T1000 (cell line): ENCODE measurements around the gene MYO5C.

Experiments
- DNase-seq: peaks from one replicate; lab custom pipeline; 2025; ENCODE audit warnings: mixed read lengths; lab: John Stamatoyannopoulos, UW

The MYO5C gene

GRCh38 chr15:52278636-52279367 lies 16.8 kb downstream of the MYO5C start:
- no peak for DNase-seq

GRCh38 chr15:52278135-52278534 lies 17.5 kb downstream of the MYO5C start:
- no peak for DNase-seq

GRCh38 chr15:52277575-52277974 lies 18.0 kb downstream of the MYO5C start:
- DNase-seq: no peak

GRCh38 chr15:52276256-52276770 lies 19.3 kb downstream of the MYO5C start:
- no peak for DNase-seq

DNA sequence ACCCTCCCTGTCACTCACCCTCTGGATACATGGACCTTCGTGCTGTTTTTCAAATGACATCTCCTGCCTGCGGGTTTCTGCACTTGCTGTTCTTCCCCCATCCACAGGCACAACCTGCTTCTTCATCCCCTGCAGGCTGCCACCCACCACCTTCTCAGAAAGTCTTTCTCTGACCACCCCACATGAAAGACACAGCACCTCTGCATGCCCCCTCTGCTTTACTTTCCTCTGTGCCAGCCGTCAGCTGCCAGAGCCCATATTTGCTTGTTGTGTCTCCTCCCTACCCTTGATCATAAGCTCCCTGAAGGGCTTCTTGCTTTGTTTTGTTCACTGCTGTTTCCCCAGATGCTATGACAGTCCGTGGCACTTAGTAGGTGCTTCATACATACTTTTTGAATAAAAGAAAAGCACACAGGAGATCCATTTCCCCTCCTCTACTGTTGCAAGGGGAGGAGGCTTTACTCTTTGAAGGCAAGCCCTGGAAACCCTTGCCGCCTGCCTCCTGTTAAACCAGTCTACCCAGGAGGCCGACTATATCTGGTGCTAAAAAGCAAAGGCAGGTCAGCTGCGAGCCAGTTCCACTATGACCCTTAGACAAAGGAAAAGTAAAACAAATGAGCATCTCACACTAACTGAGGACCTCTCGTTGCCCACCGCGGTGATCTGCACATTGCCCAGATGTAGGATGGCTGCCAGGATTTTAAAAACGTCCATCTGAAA lies 31.9 kb downstream of the MYO5C start:
- no peak for DNase-seq

- DNase-seq: no peak
These were observed 33.2 kb downstream of the MYO5C start for GRCh38 chr15:52262364-52262763.

DNA sequence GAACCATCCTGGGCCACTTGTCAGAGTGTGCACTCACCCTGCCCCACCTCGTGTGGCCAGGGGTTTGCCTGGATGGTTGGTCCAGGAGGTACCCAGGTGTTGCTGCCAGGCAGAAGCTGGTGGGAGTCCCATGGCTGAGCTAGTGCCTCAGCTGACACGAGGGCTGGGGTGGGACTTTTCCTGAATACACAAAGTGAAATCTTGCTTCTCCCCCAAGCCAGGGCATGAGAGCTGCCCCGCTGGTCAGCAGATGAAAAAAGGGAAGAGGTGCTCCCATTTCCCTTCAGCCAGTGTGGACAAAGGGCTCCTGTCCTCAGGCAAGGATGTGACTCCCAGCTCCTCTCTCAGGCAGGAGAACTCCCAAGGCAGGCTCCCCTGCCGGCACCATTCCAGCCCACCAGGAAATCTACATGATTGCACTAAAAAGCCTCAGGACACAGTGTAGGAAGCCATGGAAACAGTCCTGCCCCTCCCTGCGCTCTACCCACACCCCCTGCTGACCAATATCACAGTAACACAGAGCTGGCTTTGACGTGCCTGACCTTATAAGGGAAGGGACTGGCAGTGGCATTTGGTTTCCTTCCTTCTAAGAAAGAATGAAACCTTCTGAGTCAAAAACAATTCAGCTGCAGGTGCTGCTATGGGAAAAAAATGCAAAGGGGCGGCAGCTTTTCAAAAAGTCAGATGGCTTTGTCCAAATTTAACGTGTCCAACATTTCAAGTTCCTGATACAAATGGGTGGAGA lies 33.9 kb downstream of the MYO5C start:
- DNase-seq: peak; percentile 63

DNA sequence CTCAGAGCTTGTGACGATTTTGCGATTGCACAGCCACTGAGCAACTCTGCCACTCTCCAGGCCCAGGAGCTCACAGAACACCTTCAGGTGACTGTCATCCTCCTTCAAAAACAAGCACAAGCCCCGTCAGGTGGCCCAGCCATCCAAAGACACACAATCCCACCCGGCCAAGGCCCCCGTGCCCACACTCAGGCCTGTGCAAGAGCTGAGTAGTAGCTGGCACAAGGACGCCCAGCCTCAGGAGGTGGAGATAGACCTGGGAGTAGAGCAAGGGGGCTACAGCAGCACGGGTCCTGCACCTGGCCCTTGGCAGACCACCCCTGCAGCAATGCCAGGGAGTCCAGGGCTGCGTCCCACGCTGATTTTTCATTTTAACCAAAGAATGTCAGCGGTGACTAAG lies 34.6 kb downstream of the MYO5C start:
- no peak for DNase-seq

DNA sequence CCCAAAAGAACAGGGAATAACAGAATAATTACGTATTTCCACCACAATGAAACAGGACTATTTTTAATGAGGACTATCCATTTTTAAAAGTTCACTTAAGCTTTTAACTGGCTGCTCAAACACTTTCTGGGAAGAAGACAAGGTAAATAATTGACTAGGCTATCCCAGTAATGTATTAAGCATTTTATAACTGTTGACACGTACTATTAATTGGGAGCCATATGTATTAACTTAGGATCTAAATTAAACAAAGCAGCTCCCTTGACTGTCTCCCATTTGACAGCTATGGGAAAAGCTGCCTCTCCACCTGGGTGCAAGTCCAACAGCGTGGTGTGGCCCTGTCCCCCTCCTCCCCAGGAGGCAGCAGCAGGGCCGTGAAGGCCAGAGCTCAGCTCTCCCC lies 36.1 kb downstream of the MYO5C start:
- no peak for DNase-seq

DNA sequence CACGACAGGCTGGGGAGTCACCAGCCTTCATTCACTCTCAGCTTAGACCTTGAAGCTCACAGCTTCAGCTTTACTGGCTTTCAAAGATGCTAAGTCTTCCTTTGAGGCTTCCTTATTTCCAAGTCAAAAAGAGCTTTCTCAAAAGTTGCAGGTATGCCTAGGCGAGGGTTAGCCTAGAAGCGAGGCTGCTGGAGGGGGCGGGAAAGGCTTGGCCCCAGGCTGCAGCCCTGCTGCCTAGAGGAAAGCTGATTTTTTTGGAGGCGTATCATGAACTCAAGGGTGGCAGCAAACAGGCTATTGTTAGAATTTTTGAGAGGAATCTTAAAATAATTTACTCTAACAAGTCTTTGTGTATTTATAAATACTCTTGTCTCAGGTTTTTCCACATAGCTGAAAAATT lies 37.1 kb downstream of the MYO5C start:
- DNase-seq: no peak

DNA sequence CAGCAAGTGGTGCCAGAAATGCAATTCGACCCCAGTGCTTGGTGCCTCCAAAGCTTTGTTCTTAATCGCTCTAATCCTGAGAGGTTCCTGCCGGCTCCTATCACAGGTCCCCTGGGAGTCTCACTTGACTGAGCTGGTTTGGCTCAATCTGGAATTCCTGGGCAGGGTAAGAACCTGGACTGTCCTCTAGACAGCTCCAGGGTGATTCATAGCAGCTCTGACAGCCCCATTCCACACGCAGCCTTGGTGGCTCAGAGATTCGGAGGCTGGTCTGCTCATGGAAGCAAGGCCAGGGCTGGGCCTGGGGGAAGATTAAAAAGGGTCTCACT lies 37.9 kb downstream of the MYO5C start:
- peak; percentile 58 for DNase-seq

- DNase-seq: no peak
These were observed 38.5 kb downstream of the MYO5C start for GRCh38 chr15:52256930-52257733.

GRCh38 chr15:52256366-52256765 lies 39.2 kb downstream of the MYO5C start:
- peak; percentile 50 for DNase-seq

GRCh38 chr15:52255935-52256334 lies 39.7 kb downstream of the MYO5C start:
- DNase-seq: no peak

GRCh38 chr15:52255008-52255407 lies 40.6 kb downstream of the MYO5C start:
- no peak for DNase-seq

DNA sequence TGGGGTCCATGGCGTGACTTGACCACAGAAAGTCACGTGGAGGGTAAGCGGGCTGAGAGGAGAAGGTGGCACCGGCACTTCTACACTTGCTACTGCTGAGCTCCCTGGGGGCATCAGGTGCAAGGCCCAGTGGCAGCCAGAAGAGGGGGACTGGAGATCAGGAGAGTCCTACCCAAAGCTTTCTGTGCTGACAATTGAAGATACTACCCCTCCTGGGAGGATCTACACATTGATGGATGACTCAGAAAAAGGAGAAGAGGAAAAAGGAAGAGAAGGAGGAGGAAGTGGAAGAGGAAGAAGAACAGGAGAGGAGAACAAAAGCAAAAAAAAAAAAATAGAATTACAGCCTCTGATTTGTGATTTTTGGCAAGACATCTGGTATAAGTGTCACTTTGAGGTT lies 41.2 kb downstream of the MYO5C start:
- DNase-seq: no peak

- DNase-seq: peak; percentile 4
These were observed 42.8 kb downstream of the MYO5C start for GRCh38 chr15:52252781-52253180.

- no peak for DNase-seq
These were observed 44.3 kb downstream of the MYO5C start for GRCh38 chr15:52251144-52251860.

GRCh38 chr15:52247461-52247860 lies 48.1 kb downstream of the MYO5C start:
- DNase-seq: no peak

GRCh38 chr15:52246686-52247431 lies 48.7 kb downstream of the MYO5C start:
- DNase-seq: peak; percentile 8
